Skeletal muscle cell (primary cell): ENCODE results near the gene GAREM2.
"Not testable (repeated sequence)": the region's sequence is repeated elsewhere in the genome, so short reads cannot be mapped to it uniquely, and the experiment has no call there.

ENCODE experiments used
- DNase-seq: peaks from one replicate; pipeline ENCODE4 v3.0.0-alpha.2; 2010; ENCODE audit warnings: low read depth
- H3K4me3 ChIP-seq: 2 replicates; pipeline ENCODE4 v1.5.1; 2011; ENCODE audit warnings: low read depth, mild to moderate bottlenecking, control low read depth, low read length, moderate library complexity

Gene GAREM2

GRCh38 chr2:26172871-26173775 lies at the start of gene GAREM2:
Gene GAREM2 (plus strand): TSS chr2:26173088. CDS start chr2:26173221, 133 bp downstream.
- no peak for DNase-seq
- peak within 1 kb of the TSS; percentile 44 for H3K4me3 ChIP-seq

DNA sequence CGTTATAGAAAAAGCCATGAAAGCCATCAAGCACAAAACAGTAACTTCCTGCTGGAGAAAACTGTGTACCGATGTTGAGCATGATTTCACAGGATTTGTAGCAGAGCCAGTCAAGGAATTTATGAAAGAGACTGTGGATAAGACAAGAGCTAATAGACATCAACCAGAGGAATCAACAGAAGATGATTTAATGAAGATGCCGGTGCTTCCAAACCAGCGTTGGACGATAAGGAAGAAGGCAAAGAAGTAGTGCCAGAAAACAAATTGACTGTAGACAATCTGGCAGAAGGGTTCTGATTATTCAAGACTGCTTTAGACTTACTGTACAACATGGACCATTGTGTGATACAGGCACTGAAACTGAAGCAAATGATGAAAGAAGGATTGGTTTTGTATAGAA lies 49.5 kb upstream of the GAREM2 start:
- H3K4me3 ChIP-seq, result no peak overlapping the region
- DNase-seq, result no peak

- DNase-seq, result no peak
- no peak overlapping the region for H3K4me3 ChIP-seq
These were observed 46.8 kb upstream of the GAREM2 start for GRCh38 chr2:26126074-26126473.

DNA sequence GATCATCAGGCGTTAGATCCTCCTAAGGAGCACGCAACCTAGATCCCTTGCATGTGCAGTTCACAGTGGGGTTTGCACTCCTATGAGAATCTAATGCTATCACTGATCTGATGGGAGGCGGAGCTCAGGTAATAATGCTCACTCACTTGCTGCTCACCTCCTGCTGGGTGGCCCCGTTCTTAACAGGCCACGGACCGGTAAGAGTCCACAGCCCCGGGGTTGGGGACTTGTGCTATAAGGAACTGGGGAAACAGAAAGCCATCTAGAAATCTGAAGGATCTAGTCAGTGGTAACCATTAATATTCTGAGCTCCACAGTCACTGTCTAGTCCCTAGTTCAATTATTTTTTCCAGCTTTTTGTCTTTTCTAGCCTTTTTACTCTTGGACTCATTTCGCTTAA lies 44.7 kb upstream of the GAREM2 start:
- H3K4me3 ChIP-seq, result no peak overlapping the region
- no peak for DNase-seq

DNA sequence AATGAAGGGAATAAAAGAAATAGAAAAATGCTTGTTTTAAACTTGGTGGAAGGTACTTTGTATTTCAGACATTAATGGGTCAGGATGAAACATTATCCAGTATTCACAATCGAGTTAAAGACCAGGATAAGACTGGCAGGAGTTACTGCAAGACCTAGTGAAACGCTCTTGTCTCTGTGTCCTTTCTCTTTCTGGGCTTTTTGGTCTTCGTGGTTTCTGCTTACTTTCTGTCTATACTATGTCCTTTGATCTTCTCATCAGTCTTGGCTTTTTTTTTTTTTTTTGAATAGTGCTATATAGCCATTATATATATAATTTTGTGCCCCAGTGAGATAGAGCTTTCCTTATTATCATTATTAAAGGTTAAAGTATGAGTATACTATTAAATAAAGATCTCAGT lies 42.1 kb upstream of the GAREM2 start:
- DNase-seq, result no peak

DNA sequence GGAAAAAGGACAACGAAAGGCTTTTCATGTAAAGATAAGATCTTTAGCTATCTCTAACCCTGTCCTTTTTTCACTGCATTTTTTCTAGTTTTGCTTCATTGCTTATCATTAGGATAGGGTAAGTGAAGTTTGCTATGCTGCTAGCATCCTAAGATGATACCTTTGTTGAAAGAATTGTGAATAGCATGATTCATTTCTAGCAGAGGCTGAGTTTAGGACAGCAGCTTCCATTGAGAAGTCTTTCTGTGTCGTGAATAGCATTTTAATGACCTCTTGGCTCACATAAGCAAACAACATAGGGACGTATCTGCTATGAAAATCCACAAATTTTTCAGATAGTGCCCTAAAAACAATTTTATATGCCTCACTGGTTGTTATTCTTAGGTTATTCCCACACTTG lies 36.4 kb upstream of the GAREM2 start:
- H3K4me3 ChIP-seq, result no peak overlapping the region
- DNase-seq, result no peak

More for the DNA sequence above, 42.1 kb upstream of the GAREM2 start:
- no peak overlapping the region for H3K4me3 ChIP-seq

GRCh38 chr2:26139269-26140183 lies 33.4 kb upstream of the GAREM2 start:
- H3K4me3 ChIP-seq, result no peak overlapping the region
- DNase-seq, result no peak

DNA sequence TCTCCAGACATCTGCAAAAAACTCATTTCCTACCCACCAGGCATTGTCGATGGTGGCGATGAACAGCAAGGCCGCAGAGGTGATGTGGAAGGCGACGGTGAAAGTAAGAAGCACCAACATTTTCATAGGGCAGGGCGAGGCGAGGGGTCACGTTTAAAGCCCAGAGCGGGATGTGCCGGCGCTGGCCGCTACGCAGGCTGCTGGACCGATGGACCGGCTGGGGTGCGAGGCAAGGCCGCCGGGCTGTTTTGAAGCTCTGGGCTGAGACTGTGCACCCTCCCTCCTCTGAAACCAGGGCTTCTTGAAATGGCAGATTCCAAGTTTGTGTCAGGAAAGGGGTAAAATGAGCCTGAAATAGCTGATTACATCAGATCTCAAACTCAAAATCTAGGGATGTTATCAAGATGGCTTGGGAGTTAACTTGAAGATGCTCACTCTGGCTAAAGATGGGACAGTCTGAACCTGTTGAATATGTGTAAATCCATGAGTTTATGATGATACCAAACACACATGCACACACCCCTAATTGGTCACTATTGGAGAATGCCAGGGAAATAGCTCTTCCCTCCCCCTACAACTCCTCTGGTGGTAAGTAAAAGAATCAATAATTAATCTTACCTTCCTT lies 31.6 kb upstream of the GAREM2 start:
- DNase-seq, result no peak
- no peak overlapping the region for H3K4me3 ChIP-seq

DNA sequence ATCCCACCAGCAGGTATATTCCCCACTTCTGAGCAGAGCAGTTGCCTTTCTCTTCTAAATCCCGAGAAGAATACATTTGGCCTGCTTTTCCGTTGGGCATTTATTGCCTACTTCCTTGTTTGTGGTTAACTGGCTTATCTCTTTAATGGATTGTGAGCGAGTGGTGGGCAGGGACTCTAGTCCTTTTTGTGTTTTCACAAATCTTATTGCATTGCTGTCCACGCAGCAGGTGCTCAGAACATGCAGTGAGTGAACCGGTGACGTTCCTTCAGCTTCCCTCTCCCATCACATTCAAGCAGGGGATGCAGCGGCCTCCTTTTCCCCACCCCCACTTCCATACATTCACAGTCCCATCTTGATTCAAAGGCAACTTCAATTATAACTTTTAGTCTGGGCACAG lies 28.9 kb upstream of the GAREM2 start:
- no peak for DNase-seq
- H3K4me3 ChIP-seq, result no peak overlapping the region

GRCh38 chr2:26144953-26145680 lies 27.8 kb upstream of the GAREM2 start:
- DNase-seq, result peak; percentile 10
- H3K4me3 ChIP-seq, result no peak overlapping the region

DNA sequence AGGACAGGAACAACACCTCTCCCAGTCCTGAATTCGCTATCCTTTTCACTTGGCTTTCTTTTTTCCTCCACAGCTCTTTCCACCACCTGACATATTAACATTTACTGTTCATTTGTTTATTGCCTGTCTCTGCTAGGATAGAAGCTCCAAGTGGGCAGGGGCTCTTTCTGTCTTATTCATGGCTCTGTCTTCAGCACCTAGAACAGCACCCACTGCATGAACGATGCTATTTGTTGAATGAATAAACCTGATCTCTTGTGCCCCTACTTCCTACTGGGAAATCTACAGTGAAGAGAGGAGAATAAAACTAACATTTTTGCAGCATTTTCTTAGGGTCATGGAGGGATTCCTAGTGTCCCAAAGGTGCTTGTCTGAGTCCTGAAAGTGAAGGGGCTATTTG lies 24.4 kb upstream of the GAREM2 start:
- H3K4me3 ChIP-seq, result no peak overlapping the region
- no peak for DNase-seq

- DNase-seq, result no peak
- H3K4me3 ChIP-seq, result no peak overlapping the region
These were observed 22.6 kb upstream of the GAREM2 start for GRCh38 chr2:26150243-26150642.

- no peak overlapping the region for H3K4me3 ChIP-seq
- no peak for DNase-seq
These were observed 15.3 kb upstream of the GAREM2 start for GRCh38 chr2:26157580-26157979.

- no peak for DNase-seq
- no peak overlapping the region for H3K4me3 ChIP-seq
These were observed 11.0 kb upstream of the GAREM2 start for GRCh38 chr2:26161926-26162325.

GRCh38 chr2:26162963-26163362 lies 9.9 kb upstream of the GAREM2 start:
- no peak for DNase-seq
- H3K4me3 ChIP-seq, result no peak overlapping the region

DNA sequence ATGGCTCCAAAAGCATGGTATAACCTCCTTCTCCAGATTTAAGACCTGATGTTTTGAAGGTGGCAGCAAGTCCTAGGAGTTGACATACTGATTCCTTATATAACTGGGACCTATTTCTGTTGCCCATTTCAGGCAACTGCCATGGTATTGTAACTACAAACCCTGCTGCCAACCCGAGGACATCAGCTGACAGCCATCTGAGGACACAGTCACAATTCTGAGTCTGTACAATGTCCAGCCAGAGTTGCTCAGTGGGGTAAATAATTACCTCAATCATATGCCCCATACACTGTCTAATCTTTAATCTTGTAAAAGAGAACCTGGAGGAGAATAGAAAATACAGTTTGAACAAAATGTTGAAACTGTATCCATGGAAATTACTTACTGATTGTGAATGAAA lies 8.7 kb upstream of the GAREM2 start:
- no peak for DNase-seq
- H3K4me3 ChIP-seq, result no peak overlapping the region

DNA sequence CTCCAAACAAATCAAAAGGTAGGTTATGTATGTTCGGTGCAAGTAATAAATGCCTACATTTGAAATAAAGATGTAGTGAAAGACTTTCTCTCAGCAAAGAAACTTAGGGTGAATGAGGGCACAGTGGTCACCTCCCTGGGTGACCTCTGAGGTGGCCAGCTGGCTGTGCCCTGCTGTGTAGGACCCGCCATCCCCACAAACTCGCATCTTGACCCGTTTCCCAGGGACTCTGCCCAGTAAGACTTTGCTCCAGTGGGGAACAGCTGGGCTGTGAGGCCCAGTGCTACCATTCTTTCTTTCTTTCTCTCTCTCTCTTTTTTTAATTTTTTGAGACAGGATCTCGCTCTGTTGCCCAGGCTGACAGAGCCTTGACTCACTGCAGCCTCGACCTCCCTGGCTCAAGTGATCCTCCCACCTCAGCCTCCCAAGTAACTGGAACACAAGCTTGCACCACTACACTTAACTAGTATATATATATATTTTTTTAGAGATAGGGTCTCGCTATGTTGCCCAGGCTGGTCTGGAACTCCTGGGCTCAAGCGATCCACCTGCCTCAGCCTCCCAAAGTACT lies 8.2 kb upstream of the GAREM2 start:
- no peak overlapping the region for H3K4me3 ChIP-seq
- DNase-seq, result no peak

DNA sequence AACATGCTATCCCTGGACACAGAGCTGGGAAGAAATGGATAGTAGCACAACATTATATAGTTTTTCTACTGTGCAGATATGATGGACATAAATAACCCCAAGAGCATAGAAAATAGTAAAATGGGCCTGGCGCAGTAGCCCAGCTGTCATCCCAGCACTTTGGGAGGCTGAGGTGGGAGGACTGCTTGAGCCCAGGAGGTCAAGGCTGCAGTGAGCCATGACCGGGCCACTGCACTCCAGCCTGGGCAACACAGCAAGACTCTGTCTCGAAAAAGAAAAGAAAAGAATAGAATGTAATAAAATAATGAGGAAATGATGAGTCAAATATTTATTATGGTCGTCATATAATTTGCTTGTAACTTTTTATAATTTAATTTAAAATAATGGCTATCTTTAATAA lies 7.5 kb upstream of the GAREM2 start:
- no peak overlapping the region for H3K4me3 ChIP-seq
- DNase-seq, result no peak

DNA sequence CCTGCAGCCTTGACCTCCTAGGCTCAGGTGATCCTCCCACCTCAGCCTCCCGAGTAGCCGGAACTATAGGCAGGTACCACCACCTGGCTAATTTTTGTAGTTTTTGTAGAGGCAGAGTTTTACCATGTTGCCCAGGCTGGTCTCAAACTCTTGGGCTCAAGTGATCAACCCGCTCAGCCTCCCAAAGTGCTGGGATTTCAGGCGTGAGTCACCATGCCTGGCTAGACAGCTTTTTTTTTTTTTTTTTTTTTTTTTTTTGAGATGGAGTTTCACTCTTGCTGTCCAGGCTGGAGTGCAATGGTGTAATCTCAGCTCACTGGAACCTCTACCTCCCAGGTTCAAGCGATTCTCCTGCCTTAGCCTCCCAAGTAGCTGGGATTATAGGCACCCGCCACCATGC lies 6.3 kb upstream of the GAREM2 start:
- not testable (repeated sequence) for DNase-seq, H3K4me3 ChIP-seq
